Thoracic aorta (tissue), 2 donors: ENCODE results near the gene NIPAL3. TPM values are rescaled to one million over a fixed set of nuclear protein-coding genes. Genes with fewer than 3 reads are reported as not detected.

ENCODE experiments used
- ATAC-seq: fragments of 150-250 bp; one replicate; pipeline ENCODE4 v1.8.0; 2017; ENCODE audit warnings: low read depth; ENCODE audit not compliant: insufficient number of reproducible peaks, low FRiP score
- DNase-seq: peaks from one replicate; pipeline ENCODE4 v3.0.0-alpha.2; 2020; ENCODE audit warnings: low spot score
- H3K27ac ChIP-seq, 2 donors: fragments of 200-600 bp; sonication (generic); 1 replicate in 1 of 2; 2 replicates in 1 of 2; pipeline ENCODE4 v1.5.1; 2016; ENCODE audit warnings: mild to moderate bottlenecking in 2 of 2, moderate library complexity in 2 of 2
- H3K27me3 ChIP-seq: fragments of 200-600 bp; sonication (generic); replicated peaks from 2 replicates; pipeline ENCODE4 v1.6.0; 2016; ENCODE audit warnings: mild to moderate bottlenecking; ENCODE audit not compliant: insufficient read depth
- H3K36me3 ChIP-seq: fragments of 200-600 bp; sonication (generic); one replicate; pipeline ENCODE4 v1.5.1; 2016
- H3K4me1 ChIP-seq, 2 donors: fragments of 200-600 bp; sonication (generic); 1 replicate in 1 of 2; 2 replicates in 1 of 2; pipeline versions ENCODE4 v1.5.1 to v1.6.0; 2016; ENCODE audit warnings: low read depth in 2 of 2, mild to moderate bottlenecking in 1 of 2; ENCODE audit not compliant: control insufficient read depth in 1 of 2
- H3K4me3 ChIP-seq: fragments of 200-600 bp; sonication (generic); 2 replicates; pipeline ENCODE4 v1.5.1; 2016; ENCODE audit warnings: mild to moderate bottlenecking
- H3K9me3 ChIP-seq: fragments of 200-600 bp; sonication (generic); 2 replicates; pipeline ENCODE4 v1.5.1; 2016
- total RNA-seq, 2 donors: library from RNA; depleted of rRNA; stranded (reverse); fragments of >200 nt; gene quantifications; one replicate each; pipeline versions ENCODE4 v1.1.0 to v1.2.3, GENCODE V29; 2016
- TF ChIP-seq, protein P1 (sequence below): fragments of 200-600 bp; sonication (generic); IDR thresholded peaks from one replicate; pipeline ENCODE4 v1.5.1; 2019; ENCODE audit warnings: antibody characterized with exemption

NIPAL3 gene
- total RNA-seq, 2 donors from 2014 or later, result 19.3 to 31.4 TPM

DNA sequence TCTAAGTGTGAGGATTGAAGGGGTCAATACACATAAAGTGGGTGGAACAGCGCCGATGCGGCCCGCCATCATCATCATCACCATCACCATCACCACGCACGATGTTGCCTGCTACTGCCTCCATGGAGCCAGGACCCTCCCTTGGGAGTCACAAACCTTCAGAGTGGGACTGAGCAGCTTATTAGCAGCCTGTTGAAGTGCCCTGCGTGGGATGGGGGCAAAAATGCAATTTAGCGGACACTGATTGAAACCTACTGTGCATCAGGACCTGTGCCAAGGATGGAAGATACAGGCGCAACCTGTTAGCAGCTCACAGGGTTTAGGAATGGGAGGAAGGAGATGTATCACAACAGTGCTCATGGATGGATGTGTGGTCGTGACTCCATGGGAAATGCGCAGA, 28.7 kb upstream of the NIPAL3 start:
- H3K9me3 ChIP-seq, result no peaks in the 10 kb centered on the region
- no peak for ATAC-seq
- TF ChIP-seq, protein P1, sequence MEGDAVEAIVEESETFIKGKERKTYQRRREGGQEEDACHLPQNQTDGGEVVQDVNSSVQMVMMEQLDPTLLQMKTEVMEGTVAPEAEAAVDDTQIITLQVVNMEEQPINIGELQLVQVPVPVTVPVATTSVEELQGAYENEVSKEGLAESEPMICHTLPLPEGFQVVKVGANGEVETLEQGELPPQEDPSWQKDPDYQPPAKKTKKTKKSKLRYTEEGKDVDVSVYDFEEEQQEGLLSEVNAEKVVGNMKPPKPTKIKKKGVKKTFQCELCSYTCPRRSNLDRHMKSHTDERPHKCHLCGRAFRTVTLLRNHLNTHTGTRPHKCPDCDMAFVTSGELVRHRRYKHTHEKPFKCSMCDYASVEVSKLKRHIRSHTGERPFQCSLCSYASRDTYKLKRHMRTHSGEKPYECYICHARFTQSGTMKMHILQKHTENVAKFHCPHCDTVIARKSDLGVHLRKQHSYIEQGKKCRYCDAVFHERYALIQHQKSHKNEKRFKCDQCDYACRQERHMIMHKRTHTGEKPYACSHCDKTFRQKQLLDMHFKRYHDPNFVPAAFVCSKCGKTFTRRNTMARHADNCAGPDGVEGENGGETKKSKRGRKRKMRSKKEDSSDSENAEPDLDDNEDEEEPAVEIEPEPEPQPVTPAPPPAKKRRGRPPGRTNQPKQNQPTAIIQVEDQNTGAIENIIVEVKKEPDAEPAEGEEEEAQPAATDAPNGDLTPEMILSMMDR, result no peak
- no peaks in the 10 kb centered on the region for H3K27me3 ChIP-seq
- no peak overlapping the region for H3K4me3 ChIP-seq
- no peak overlapping the region for H3K27ac ChIP-seq
- H3K36me3 ChIP-seq, result no peaks in the 10 kb centered on the region
- peaks cover 3 to 5% of the 10 kb centered on the region in 2 donors for H3K4me1 ChIP-seq
- DNase-seq, result no peak

DNA sequence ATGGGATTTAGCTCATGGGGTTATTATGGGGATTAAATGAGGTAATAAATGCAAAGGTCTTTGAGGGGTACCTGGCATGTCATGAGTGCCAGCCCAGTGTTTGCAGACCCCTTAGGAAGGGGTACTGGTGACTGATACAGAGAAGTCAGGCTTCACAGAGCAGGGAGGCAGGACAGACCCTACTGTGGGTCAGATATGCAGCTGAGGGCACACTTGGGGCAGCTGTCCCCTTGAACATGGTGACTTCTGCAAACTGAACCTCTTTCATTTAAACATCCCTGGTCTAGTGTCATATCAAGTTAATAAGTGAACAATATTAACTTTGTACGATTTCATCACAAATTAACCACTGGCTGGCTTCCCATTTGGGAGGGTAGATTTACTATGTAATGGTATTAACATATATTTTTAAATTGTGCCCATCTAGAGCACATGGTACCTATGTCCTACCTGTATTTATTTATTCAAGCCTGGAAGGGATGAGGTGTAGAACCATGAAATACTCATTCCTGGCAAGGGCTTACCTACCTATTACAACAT, 27.9 kb upstream of the NIPAL3 start:
- no peaks in the 10 kb centered on the region for H3K27me3 ChIP-seq
- no peak for DNase-seq
- no peak overlapping the region for H3K4me3 ChIP-seq
- H3K36me3 ChIP-seq, result no peaks in the 10 kb centered on the region
- no peak for ATAC-seq
- peaks cover 6% of the 10 kb centered on the region in 2 donors for H3K4me1 ChIP-seq
- TF ChIP-seq, protein P1, result no peak
- no peak overlapping the region for H3K27ac ChIP-seq
- H3K9me3 ChIP-seq, result no peaks in the 10 kb centered on the region

DNA sequence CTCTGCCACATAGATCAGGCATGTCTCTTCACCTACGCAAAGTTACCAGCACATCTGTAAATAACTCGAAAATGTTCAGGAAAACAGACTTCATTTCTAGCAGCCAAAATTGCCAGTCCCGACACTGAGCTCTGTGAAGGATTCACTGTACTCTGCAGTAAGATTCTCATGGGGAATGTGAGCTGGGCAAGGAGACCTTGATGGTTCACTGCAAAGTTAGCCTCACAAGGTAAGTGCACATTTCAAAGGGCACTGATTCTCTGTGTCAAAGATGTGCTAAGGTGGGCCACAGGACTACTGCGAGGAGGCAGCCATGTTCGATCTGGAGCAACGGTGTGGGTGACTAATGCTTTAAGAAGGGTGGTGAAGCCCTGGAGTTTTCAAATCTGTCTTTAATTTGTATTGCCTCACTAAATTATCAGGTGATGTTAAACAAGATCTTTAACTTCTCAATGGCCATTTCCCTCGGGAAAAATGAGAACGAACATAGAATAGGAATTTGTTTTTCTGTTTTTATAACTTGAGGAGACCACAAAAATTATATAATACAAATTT, 27.2 kb upstream of the NIPAL3 start:
- peaks cover 6% of the 10 kb centered on the region in 2 donors for H3K4me1 ChIP-seq
- no peaks in the 10 kb centered on the region for H3K27me3 ChIP-seq
- no peak for DNase-seq
- no peak overlapping the region for H3K27ac ChIP-seq
- no peaks in the 10 kb centered on the region for H3K36me3 ChIP-seq
- no peak overlapping the region for H3K4me3 ChIP-seq
- no peak for ATAC-seq
- TF ChIP-seq, protein P1, result no peak
- no peaks in the 10 kb centered on the region for H3K9me3 ChIP-seq

DNA sequence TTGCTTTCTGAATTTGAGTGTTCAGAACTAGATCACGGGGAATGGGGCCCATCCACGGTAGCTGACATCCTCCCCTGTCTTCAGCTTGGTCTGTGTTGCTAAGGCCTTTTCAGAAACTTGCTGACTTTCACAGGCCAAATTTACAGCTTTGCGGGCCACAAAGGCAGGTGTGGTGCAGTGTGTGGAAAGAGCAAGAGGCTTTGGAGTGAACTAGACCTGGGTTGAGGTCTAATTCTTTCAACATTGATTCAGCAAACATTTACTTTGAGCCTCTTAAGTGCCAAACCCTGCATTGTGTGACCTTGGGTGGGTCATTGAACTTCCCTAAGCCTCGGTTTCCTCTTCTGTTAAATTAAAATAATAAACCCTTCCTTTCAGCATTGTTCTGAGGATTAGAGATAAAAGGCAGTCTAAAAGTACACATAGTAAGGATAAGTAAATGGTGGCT, 26.3 kb upstream of the NIPAL3 start:
- DNase-seq (no peak), ATAC-seq (no peak)
- Histone ChIP-seq H3K36me3 (no peaks in the 10 kb centered on the region), H3K4me3 (no peak overlapping the region), H3K27ac (no peak overlapping the region), H3K4me1 (peaks cover 6% of the 10 kb centered on the region in 2 donors), H3K27me3 (no peaks in the 10 kb centered on the region), H3K9me3 (no peaks in the 10 kb centered on the region)
- TF ChIP-seq, protein P1, result no peak

DNA sequence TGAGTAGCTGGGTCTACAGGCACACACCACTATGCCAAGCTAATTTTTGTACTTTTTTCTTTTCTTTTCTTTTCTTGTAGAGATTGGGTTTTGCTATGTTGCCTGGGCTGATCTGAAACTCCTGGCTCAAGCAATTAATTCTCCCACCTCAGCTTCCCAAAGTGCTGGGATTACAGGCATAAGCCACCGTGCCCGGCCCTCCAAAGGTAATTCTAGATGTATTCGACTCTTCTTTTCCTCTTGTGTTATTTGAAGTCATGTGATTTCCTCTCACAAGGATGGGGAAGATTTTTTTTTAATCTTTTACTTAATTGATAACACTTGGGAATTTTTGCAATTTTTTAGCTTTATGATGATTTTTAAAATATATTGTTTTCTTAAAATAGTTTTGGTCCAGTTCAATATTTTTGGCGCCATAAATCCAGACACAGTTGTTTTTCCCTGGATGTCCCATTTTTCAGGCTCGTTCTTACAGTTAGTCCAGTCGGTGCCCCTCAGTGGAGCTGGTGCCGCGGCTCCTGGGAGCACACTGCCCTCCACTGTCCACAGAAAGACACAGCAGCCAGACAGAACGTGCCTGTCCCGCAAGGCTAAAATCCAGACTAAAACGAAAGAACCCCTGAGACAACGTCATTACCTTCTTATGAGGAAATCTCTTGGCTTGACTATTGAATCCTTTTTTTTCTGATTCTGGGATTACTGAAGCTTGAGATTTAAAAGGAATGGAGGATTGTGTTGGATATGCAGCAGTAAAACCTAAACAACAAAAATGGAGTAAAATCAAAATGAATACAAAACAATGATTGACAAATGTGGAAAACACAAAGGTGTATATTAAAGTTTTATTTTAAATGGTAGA, 24.4 kb upstream of the NIPAL3 start:
- Histone ChIP-seq H3K27me3 (no peaks in the 10 kb centered on the region), H3K4me3 (peak overlapping the region; percentile 26), H3K27ac (peak overlapping the region; percentile 23 to 54), H3K4me1 (peaks cover 6% of the 10 kb centered on the region in 2 donors), H3K36me3 (no peaks in the 10 kb centered on the region), H3K9me3 (no peaks in the 10 kb centered on the region)
- peak; percentile 70 for ATAC-seq
- DNase-seq, result peak; percentile 15
- TF ChIP-seq, protein P1, result peak; percentile 90
